ENCODE results near the gene PALM3.

DNA sequence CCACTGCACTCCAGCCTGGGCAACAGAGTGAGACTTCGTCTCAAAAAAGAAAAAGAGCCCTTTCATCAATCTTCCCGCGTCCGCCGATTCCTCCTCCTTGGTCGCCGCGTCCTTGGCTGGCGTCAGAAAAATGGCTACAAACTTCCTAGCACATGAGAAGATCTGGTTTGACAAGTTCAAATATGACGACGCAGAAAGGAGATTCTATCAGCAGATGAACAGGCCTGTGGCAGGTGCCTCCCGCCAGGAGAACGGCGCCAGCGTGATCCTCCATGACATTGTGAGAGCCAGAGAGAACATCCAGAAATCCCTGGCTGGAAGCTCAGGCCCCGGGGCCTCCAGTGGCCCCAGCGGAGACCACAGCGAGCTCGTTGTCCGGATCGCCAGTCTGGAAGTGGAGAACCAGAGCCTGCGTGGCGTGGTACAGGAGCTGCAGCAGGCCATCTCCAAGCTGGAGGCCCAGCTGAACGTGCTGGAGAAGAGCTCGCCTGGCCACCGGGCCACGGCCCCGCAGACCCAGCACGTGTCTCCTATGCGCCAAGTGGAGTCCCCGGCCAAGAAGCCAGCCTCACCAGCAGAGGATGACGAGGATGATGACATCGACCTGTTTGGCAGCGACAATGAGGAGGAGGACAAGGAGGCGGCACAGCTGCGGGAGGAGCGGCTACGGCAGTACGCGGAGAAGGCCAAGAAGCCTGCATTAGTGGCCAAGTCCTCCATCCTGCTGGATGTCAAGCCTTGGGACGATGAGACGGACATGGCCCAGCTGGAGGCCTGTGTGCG lies 8.6 kb upstream of the PALM3 start:
- no peak for TF ChIP-seq POLR2A (IDR thresholded peaks at IDR 0.05; ENCODE audit: low read length)
- no peak for TF ChIP-seq GATA1 (IDR thresholded peaks at IDR 0.05; ENCODE audit: low read depth, low read length)
